Measurements from ENCODE around the gene CREB1.
"Not testable (repeated sequence)": the region's sequence is repeated elsewhere in the genome, so short reads cannot be mapped to it uniquely, and the experiment has no call there.

The CREB1 gene

DNA sequence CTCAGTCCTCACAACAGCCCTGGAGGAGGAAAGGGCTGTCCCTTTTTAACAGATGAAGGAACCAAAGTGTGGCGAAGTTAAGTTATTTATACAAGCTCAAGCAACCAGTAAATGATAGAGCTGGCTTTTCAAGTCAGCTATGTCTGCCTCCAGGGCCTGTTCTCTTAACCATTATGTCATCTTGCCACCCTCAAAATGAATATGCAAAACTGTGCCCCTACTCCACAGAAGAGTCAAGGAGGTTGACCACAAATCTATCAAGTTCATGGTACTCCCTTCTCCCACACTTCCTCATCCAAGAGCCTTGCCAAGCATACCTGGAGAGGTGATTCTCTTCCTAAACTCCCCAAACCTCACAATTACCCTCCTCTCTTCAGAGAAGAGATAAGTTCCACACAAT, 37.3 kb upstream of the CREB1 start:
- Histone ChIP-seq H3K4me3 (ENCODE audit: low read length) (no peak overlapping the region), H3K27ac (ENCODE audit: low read length) (no peak overlapping the region), H4K20me1 (ENCODE audit: insufficient read depth, low read length) (no peaks in the 10 kb centered on the region), H3K9ac (ENCODE audit: low read length) (no peak overlapping the region), H3K9me3 (ENCODE audit: insufficient read depth, low read length) (no peaks in the 10 kb centered on the region), H3K27me3 (ENCODE audit: low read depth, low read length) (no peaks in the 10 kb centered on the region), H2AFZ (ENCODE audit: low read depth, low read length) (no peak overlapping the region), H3K4me2 (ENCODE audit: low read length) (no peak overlapping the region), H3K79me2 (ENCODE audit: low read length) (no peaks in the 10 kb centered on the region), H3K36me3 (replicated peaks; ENCODE audit: low read depth, low read length) (no peaks in the 10 kb centered on the region), H3K4me1 (ENCODE audit: low read length) (peaks cover 6% of the 10 kb centered on the region; the same call in 1 of the 2 replicates)
- no peak for TF ChIP-seq EZH2phosphoT487 (IDR thresholded peaks at IDR 0.05; ENCODE audit: low read depth)
- TF ChIP-seq, protein P1, sequence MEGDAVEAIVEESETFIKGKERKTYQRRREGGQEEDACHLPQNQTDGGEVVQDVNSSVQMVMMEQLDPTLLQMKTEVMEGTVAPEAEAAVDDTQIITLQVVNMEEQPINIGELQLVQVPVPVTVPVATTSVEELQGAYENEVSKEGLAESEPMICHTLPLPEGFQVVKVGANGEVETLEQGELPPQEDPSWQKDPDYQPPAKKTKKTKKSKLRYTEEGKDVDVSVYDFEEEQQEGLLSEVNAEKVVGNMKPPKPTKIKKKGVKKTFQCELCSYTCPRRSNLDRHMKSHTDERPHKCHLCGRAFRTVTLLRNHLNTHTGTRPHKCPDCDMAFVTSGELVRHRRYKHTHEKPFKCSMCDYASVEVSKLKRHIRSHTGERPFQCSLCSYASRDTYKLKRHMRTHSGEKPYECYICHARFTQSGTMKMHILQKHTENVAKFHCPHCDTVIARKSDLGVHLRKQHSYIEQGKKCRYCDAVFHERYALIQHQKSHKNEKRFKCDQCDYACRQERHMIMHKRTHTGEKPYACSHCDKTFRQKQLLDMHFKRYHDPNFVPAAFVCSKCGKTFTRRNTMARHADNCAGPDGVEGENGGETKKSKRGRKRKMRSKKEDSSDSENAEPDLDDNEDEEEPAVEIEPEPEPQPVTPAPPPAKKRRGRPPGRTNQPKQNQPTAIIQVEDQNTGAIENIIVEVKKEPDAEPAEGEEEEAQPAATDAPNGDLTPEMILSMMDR (IDR thresholded peaks at IDR 0.05; ENCODE audit: low read depth, low read length): no peak

DNA sequence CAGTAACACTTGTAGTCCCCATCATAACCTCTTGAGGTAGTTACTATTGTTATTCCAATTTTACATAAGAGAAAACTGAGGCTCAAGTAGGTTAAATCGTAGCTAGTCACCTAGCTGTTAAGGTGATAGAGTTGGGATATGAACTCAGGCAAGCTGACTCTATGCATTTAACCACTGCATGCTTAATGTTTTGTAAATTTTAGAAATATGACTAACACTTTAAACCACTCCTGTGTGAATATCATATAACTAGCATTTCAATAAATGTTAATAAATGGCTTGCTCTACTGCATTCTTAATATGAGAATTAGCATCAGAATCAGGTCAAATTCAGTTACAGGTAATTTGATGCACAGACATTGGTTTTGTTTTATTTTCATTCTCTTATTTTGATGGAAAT, 35.6 kb upstream of the CREB1 start:
- TF ChIP-seq, protein P1 (IDR thresholded peaks at IDR 0.05; ENCODE audit: low read depth, low read length): no peak
- TF ChIP-seq EZH2phosphoT487 (IDR thresholded peaks at IDR 0.05; ENCODE audit: low read depth): no peak
- Histone ChIP-seq H3K27ac (ENCODE audit: low read length) (no peak overlapping the region), H3K36me3 (replicated peaks; ENCODE audit: low read depth, low read length) (no peaks in the 10 kb centered on the region), H3K27me3 (ENCODE audit: low read depth, low read length) (no peaks in the 10 kb centered on the region), H3K9ac (ENCODE audit: low read length) (no peak overlapping the region), H3K4me2 (ENCODE audit: low read length) (no peak overlapping the region), H3K79me2 (ENCODE audit: low read length) (no peaks in the 10 kb centered on the region), H3K9me3 (ENCODE audit: insufficient read depth, low read length) (no peaks in the 10 kb centered on the region), H4K20me1 (ENCODE audit: insufficient read depth, low read length) (no peaks in the 10 kb centered on the region), H3K4me1 (ENCODE audit: low read length) (peaks cover 6% of the 10 kb centered on the region; the same call in 1 of the 2 replicates), H3K4me3 (ENCODE audit: low read length) (no peak overlapping the region), H2AFZ (ENCODE audit: low read depth, low read length) (no peak overlapping the region)

DNA sequence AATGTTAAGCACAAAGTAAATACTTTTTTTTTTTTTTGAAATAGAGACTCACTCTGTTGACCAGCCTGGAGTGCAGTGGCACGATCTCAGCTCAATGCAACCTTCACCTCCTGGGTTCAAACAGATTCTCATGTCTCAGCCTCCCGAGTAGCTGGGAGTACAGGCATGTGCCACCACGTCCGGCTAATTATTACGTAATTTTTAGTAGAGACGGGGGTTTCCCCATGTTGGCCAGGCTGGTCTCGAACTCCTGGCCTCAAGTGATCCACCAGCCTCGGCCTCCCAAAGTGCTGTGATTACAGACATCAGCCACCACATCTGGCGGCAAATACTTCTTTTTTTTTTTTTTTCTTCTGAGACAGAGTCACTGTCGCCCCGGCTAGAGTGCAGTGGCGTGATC, 32.8 kb upstream of the CREB1 start:
- H2AFZ ChIP-seq (ENCODE audit: low read depth, low read length); H3K79me2 ChIP-seq (ENCODE audit: low read length); H3K4me1 ChIP-seq (ENCODE audit: low read length); H3K27me3 ChIP-seq (ENCODE audit: low read depth, low read length); H3K9ac ChIP-seq (ENCODE audit: low read length); H3K27ac ChIP-seq (ENCODE audit: low read length); H3K4me3 ChIP-seq (ENCODE audit: low read length); H3K36me3 ChIP-seq (replicated peaks; ENCODE audit: low read depth, low read length); H4K20me1 ChIP-seq (ENCODE audit: insufficient read depth, low read length); H3K4me2 ChIP-seq (ENCODE audit: low read length); H3K9me3 ChIP-seq (ENCODE audit: insufficient read depth, low read length): not testable (repeated sequence)

DNA sequence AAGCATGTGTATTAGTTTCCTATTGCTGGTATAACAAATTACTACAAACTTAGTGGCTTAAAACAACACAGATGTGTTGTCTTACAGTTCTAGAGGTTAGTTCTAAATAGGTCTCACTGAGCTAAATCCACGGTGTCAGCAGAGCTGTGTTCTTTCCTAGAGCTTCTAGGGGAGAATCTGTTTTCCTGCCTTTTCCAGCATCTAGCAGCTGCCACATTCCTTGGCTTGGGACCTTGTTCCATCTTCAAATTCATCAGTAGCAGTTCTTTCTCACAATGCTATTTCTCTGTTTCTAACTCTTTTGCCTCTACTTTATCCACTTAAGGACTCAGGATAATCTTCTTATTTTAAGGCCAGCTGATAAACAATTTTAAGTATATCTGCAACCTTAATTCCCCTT, 32.2 kb upstream of the CREB1 start:
- Histone ChIP-seq H3K9ac (ENCODE audit: low read length) (no peak overlapping the region), H3K27me3 (ENCODE audit: low read depth, low read length) (no peaks in the 10 kb centered on the region), H3K27ac (ENCODE audit: low read length) (no peak overlapping the region), H3K79me2 (ENCODE audit: low read length) (no peaks in the 10 kb centered on the region), H3K4me1 (ENCODE audit: low read length) (peaks cover 12% of the 10 kb centered on the region), H4K20me1 (ENCODE audit: insufficient read depth, low read length) (no peaks in the 10 kb centered on the region), H3K9me3 (ENCODE audit: insufficient read depth, low read length) (no peaks in the 10 kb centered on the region), H3K36me3 (replicated peaks; ENCODE audit: low read depth, low read length) (no peaks in the 10 kb centered on the region), H3K4me3 (ENCODE audit: low read length) (no peak overlapping the region), H3K4me2 (ENCODE audit: low read length) (no peak overlapping the region), H2AFZ (ENCODE audit: low read depth, low read length) (no peak overlapping the region)
- TF ChIP-seq EZH2phosphoT487 (IDR thresholded peaks at IDR 0.05; ENCODE audit: low read depth): no peak
- TF ChIP-seq, protein P1 (IDR thresholded peaks at IDR 0.05; ENCODE audit: low read depth, low read length): no peak

DNA sequence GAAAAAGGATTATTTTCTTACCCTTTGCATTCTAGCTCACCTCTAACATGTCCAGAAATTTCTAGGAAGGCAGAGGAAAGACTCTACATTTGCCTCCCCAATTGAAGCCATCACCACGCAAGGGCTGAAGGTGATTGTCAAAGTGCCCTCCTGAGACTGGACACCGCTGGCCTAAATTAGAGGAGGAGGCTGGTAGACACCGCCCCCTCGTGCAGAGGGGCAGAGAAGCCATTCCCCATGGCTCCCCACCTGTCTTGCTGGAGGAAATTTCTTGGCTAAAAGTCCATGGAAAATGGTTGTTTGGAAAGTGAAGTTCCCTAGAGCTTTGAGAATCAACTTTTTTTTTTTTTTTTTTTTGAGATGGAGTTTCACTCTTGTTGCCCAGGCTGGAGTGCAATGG, 31.3 kb upstream of the CREB1 start:
- no peaks in the 10 kb centered on the region for H4K20me1 ChIP-seq (ENCODE audit: insufficient read depth, low read length)
- H3K9me3 ChIP-seq (ENCODE audit: insufficient read depth, low read length): no peaks in the 10 kb centered on the region
- H3K27ac ChIP-seq (ENCODE audit: low read length): no peak overlapping the region
- H2AFZ ChIP-seq (ENCODE audit: low read depth, low read length): no peak overlapping the region
- no peak overlapping the region for H3K9ac ChIP-seq (ENCODE audit: low read length)
- H3K27me3 ChIP-seq (ENCODE audit: low read depth, low read length): no peaks in the 10 kb centered on the region
- H3K4me3 ChIP-seq (ENCODE audit: low read length): no peak overlapping the region
- H3K4me1 ChIP-seq (ENCODE audit: low read length): peaks cover 17% of the 10 kb centered on the region
- no peaks in the 10 kb centered on the region for H3K36me3 ChIP-seq (replicated peaks; ENCODE audit: low read depth, low read length)
- H3K4me2 ChIP-seq (ENCODE audit: low read length): no peak overlapping the region
- TF ChIP-seq, protein P1 (IDR thresholded peaks at IDR 0.05; ENCODE audit: low read depth, low read length): no peak
- TF ChIP-seq EZH2phosphoT487 (IDR thresholded peaks at IDR 0.05; ENCODE audit: low read depth): no peak
- no peaks in the 10 kb centered on the region for H3K79me2 ChIP-seq (ENCODE audit: low read length)
